ENCODE measurements around the gene TNFRSF8. TPM values are rescaled to one million over a fixed set of nuclear protein-coding genes. Genes with fewer than 3 reads are reported as not detected.
A peak's percentile ranks its signal among the peaks of the same experiment; 100 is the strongest.

Gene TNFRSF8
- total and polyA plus RNA-seq, 9 of the 15 experiments (the other 6 are each of a cell fraction or from before 2014, with no cell fraction given) = 3.5 to 38.4 (median 17.1) TPM

DNA sequence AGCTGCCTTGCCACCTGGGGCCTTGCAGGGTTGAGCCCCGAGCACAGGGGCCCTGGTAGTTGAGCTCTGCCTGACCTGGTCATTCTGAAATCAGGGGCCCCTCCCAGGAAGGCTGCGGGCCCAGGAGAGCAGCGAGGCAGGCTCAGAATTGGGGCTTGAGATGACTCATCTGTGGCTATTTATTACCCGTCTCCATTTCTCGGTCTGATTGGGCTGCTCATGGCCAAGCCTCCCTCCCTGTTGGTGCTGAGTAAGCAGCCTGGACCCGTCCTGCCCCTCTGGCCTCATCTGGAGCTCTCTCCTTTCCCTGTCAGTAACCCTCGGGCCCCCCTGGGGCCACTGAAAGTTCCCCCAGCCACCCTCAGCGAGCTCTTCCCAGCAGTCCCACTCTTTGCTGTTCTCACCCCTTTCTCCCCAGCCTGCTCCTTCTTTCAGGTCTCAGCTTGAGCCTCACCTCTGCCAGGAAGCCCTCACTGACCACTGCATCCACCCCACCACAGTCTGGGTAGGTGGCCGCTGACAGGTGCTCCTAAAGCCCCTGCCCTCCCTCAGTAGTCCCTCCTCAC lies 11.0 kb upstream of the TNFRSF8 start (continued):
- TF ChIP-seq, protein P1, sequence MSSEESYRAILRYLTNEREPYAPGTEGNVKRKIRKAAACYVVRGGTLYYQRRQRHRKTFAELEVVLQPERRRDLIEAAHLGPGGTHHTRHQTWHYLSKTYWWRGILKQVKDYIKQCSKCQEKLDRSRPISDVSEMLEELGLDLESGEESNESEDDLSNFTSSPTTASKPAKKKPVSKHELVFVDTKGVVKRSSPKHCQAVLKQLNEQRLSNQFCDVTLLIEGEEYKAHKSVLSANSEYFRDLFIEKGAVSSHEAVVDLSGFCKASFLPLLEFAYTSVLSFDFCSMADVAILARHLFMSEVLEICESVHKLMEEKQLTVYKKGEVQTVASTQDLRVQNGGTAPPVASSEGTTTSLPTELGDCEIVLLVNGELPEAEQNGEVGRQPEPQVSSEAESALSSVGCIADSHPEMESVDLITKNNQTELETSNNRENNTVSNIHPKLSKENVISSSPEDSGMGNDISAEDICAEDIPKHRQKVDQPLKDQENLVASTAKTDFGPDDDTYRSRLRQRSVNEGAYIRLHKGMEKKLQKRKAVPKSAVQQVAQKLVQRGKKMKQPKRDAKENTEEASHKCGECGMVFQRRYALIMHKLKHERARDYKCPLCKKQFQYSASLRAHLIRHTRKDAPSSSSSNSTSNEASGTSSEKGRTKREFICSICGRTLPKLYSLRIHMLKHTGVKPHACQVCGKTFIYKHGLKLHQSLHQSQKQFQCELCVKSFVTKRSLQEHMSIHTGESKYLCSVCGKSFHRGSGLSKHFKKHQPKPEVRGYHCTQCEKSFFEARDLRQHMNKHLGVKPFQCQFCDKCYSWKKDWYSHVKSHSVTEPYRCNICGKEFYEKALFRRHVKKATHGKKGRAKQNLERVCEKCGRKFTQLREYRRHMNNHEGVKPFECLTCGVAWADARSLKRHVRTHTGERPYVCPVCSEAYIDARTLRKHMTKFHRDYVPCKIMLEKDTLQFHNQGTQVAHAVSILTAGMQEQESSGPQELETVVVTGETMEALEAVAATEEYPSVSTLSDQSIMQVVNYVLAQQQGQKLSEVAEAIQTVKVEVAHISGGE (CRISPR knock-in tag; IDR thresholded peaks at IDR 0.05) = no peak
- TF ChIP-seq, protein P2, sequence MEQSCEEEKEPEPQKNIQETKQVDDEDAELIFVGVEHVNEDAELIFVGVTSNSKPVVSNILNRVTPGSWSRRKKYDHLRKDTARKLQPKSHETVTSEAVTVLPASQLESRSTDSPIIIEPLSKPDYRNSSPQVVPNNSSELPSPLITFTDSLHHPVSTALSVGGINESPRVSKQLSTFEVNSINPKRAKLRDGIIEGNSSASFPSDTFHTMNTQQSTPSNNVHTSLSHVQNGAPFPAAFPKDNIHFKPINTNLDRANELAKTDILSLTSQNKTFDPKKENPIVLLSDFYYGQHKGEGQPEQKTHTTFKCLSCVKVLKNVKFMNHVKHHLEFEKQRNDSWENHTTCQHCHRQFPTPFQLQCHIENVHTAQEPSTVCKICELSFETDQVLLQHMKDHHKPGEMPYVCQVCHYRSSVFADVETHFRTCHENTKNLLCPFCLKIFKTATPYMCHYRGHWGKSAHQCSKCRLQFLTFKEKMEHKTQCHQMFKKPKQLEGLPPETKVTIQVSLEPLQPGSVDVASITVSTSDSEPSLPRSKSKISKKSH (CRISPR knock-in tag; IDR thresholded peaks at IDR 0.05) = no peak
- TF ChIP-seq, protein P3, sequence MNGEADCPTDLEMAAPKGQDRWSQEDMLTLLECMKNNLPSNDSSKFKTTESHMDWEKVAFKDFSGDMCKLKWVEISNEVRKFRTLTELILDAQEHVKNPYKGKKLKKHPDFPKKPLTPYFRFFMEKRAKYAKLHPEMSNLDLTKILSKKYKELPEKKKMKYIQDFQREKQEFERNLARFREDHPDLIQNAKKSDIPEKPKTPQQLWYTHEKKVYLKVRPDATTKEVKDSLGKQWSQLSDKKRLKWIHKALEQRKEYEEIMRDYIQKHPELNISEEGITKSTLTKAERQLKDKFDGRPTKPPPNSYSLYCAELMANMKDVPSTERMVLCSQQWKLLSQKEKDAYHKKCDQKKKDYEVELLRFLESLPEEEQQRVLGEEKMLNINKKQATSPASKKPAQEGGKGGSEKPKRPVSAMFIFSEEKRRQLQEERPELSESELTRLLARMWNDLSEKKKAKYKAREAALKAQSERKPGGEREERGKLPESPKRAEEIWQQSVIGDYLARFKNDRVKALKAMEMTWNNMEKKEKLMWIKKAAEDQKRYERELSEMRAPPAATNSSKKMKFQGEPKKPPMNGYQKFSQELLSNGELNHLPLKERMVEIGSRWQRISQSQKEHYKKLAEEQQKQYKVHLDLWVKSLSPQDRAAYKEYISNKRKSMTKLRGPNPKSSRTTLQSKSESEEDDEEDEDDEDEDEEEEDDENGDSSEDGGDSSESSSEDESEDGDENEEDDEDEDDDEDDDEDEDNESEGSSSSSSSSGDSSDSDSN (IDR thresholded peaks at IDR 0.05; ENCODE audit: borderline replicate concordance in 1 of 2, low read depth in 2 of 2, low read length in 2 of 2) = peak; percentile 51 to 92; a peak in 2 of 4 replicates
- TF ChIP-seq, protein P4, sequence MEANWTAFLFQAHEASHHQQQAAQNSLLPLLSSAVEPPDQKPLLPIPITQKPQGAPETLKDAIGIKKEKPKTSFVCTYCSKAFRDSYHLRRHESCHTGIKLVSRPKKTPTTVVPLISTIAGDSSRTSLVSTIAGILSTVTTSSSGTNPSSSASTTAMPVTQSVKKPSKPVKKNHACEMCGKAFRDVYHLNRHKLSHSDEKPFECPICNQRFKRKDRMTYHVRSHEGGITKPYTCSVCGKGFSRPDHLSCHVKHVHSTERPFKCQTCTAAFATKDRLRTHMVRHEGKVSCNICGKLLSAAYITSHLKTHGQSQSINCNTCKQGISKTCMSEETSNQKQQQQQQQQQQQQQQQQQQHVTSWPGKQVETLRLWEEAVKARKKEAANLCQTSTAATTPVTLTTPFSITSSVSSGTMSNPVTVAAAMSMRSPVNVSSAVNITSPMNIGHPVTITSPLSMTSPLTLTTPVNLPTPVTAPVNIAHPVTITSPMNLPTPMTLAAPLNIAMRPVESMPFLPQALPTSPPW (CRISPR knock-in tag; IDR thresholded peaks at IDR 0.05) = peak; percentile 65
- TF ChIP-seq THRAP3 (IDR thresholded peaks at IDR 0.05; ENCODE audit: borderline replicate concordance) (no peak), ELF2 (CRISPR knock-in tag; IDR thresholded peaks at IDR 0.05) (no peak), TEAD1 (CRISPR knock-in tag; IDR thresholded peaks at IDR 0.05) (no peak), MAZ (CRISPR knock-in tag; conservative IDR thresholded peaks at IDR 0.05 in 1 of 2, IDR thresholded peaks at IDR 0.05 in 1 of 2) (peak; percentile 52 to 85; a peak in 2 of 4 replicates), ZNF431 (CRISPR knock-in tag; IDR thresholded peaks at IDR 0.05) (no peak), PRPF4 (IDR thresholded peaks at IDR 0.05; ENCODE audit: insufficient read depth, low read depth, low read length, poor library complexity, severe bottlenecking) (no peak), NFXL1 (CRISPR knock-in tag; IDR thresholded peaks at IDR 0.05) (no peak)
- TF ChIP-seq, protein P5, sequence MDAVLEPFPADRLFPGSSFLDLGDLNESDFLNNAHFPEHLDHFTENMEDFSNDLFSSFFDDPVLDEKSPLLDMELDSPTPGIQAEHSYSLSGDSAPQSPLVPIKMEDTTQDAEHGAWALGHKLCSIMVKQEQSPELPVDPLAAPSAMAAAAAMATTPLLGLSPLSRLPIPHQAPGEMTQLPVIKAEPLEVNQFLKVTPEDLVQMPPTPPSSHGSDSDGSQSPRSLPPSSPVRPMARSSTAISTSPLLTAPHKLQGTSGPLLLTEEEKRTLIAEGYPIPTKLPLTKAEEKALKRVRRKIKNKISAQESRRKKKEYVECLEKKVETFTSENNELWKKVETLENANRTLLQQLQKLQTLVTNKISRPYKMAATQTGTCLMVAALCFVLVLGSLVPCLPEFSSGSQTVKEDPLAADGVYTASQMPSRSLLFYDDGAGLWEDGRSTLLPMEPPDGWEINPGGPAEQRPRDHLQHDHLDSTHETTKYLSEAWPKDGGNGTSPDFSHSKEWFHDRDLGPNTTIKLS (IDR thresholded peaks at IDR 0.05; ENCODE audit: borderline replicate concordance, low read depth) = no peak
- TF ChIP-seq, protein P6, sequence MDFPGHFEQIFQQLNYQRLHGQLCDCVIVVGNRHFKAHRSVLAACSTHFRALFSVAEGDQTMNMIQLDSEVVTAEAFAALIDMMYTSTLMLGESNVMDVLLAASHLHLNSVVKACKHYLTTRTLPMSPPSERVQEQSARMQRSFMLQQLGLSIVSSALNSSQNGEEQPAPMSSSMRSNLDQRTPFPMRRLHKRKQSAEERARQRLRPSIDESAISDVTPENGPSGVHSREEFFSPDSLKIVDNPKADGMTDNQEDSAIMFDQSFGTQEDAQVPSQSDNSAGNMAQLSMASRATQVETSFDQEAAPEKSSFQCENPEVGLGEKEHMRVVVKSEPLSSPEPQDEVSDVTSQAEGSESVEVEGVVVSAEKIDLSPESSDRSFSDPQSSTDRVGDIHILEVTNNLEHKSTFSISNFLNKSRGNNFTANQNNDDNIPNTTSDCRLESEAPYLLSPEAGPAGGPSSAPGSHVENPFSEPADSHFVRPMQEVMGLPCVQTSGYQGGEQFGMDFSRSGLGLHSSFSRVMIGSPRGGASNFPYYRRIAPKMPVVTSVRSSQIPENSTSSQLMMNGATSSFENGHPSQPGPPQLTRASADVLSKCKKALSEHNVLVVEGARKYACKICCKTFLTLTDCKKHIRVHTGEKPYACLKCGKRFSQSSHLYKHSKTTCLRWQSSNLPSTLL (IDR thresholded peaks at IDR 0.05) = no peak
